ENCODE data around the gene PCNX1.

Gene PCNX1

DNA sequence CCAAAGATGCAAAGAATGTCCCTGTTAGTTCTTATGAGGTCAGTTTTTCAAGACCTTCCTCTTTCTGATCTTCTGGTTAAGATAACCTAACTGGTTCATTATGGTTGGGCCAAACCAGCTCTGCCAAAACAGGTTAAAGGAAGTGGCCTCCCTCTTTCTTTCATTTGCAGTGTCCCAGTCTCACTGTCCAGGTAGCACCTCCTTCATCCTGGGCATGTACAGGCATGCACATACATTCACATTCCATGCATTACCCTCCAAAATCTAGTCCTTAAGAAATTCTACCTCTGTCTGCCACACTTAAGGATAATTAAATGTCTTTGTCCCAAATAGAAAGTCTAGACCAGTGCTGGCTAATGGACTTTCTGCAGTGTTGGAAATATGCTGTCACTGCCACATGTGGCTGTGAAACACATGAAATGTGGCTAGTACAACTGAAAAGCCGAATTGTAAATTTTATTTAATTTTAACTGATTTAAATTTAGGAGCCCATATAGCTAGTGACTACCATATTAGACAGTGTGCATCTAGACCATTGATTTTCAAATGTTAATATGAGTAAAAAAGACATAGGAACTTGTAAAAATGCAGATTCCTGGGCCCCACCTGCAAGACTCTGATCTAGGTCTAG lies 169.3 kb downstream of the PCNX1 start:
- TF ChIP-seq CTCF (IDR thresholded peaks at IDR 0.05; ENCODE audit: insufficient read depth, low read length, poor library complexity, severe bottlenecking), result no peak
- DNase-seq (ENCODE audit: extremely low read depth, insufficient read length), result no peak
- Histone ChIP-seq H3K27me3 (replicated peaks; ENCODE audit: control insufficient read depth, insufficient read depth, low read length) (no peaks in the 10 kb centered on the region), H3K4me3 (replicated peaks; ENCODE audit: low read depth, low read length) (no peak overlapping the region), H3K36me3 (ENCODE audit: control insufficient read depth, insufficient read depth, low read length) (peaks cover 19% of the 10 kb centered on the region)

- peaks cover 17% of the 10 kb centered on the region for H3K36me3 ChIP-seq (ENCODE audit: control insufficient read depth, insufficient read depth, low read length)
- DNase-seq (ENCODE audit: extremely low read depth, insufficient read length), result no peak
- no peak overlapping the region for H3K4me3 ChIP-seq (replicated peaks; ENCODE audit: low read depth, low read length)
- no peaks in the 10 kb centered on the region for H3K27me3 ChIP-seq (replicated peaks; ENCODE audit: control insufficient read depth, insufficient read depth, low read length)
- TF ChIP-seq CTCF (IDR thresholded peaks at IDR 0.05; ENCODE audit: insufficient read depth, low read length, poor library complexity, severe bottlenecking), result no peak
Measured at GRCh38 chr14:71078500-71078899, 171.2 kb downstream of the PCNX1 start.

DNA sequence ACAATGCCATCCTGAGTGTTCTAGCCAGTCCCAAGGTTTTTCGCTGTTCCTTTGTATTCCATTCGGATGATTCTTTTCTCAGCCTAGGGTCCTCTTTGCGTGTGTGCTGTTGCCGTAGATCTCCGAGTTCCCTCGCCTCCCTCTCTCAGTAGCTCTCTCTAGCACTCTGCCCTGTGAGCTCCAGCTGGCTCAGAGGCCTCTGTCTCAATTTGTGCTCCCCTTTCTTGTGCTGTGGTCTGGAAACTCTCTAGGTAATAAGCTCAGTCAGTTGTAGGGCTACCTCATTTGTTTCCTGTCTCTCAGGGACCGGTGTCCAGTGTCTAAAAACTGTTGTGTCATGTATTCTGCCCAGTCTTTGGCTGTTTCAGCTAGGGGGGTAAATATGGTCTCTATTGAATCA lies 179.3 kb downstream of the PCNX1 start:
- Histone ChIP-seq H3K4me3 (replicated peaks; ENCODE audit: low read depth, low read length) (no peak overlapping the region), H3K27me3 (replicated peaks; ENCODE audit: control insufficient read depth, insufficient read depth, low read length) (no peaks in the 10 kb centered on the region), H3K36me3 (ENCODE audit: control insufficient read depth, insufficient read depth, low read length) (peaks cover 6% of the 10 kb centered on the region)
- DNase-seq (ENCODE audit: extremely low read depth, insufficient read length), result no peak
- TF ChIP-seq CTCF (IDR thresholded peaks at IDR 0.05; ENCODE audit: insufficient read depth, low read length, poor library complexity, severe bottlenecking), result no peak

- peaks cover 5% of the 10 kb centered on the region for H3K36me3 ChIP-seq (ENCODE audit: control insufficient read depth, insufficient read depth, low read length)
- no peak for DNase-seq (ENCODE audit: extremely low read depth, insufficient read length)
- H3K27me3 ChIP-seq (replicated peaks; ENCODE audit: control insufficient read depth, insufficient read depth, low read length), result no peaks in the 10 kb centered on the region
- TF ChIP-seq CTCF (IDR thresholded peaks at IDR 0.05; ENCODE audit: insufficient read depth, low read length, poor library complexity, severe bottlenecking), result no peak
- H3K4me3 ChIP-seq (replicated peaks; ENCODE audit: low read depth, low read length), result no peak overlapping the region
Measured at GRCh38 chr14:71089971-71090370, 182.7 kb downstream of the PCNX1 start.

- H3K27me3 ChIP-seq (replicated peaks; ENCODE audit: control insufficient read depth, insufficient read depth, low read length), result no peaks in the 10 kb centered on the region
- no peaks in the 10 kb centered on the region; the same call in none of the 2 replicates for H3K36me3 ChIP-seq (ENCODE audit: control insufficient read depth, insufficient read depth, low read length)
- no peak for TF ChIP-seq CTCF (IDR thresholded peaks at IDR 0.05; ENCODE audit: insufficient read depth, low read length, poor library complexity, severe bottlenecking)
- no peak overlapping the region for H3K4me3 ChIP-seq (replicated peaks; ENCODE audit: low read depth, low read length)
- DNase-seq (ENCODE audit: extremely low read depth, insufficient read length), result no peak
Measured at GRCh38 chr14:71094722-71095121, 187.5 kb downstream of the PCNX1 start.

- H3K36me3 ChIP-seq (ENCODE audit: control insufficient read depth, insufficient read depth, low read length), result no peaks in the 10 kb centered on the region; the same call in none of the 2 replicates
- no peak for DNase-seq (ENCODE audit: extremely low read depth, insufficient read length)
- H3K4me3 ChIP-seq (replicated peaks; ENCODE audit: low read depth, low read length), result no peak overlapping the region
- TF ChIP-seq CTCF (IDR thresholded peaks at IDR 0.05; ENCODE audit: insufficient read depth, low read length, poor library complexity, severe bottlenecking), result no peak
- H3K27me3 ChIP-seq (replicated peaks; ENCODE audit: control insufficient read depth, insufficient read depth, low read length), result no peaks in the 10 kb centered on the region
Measured at GRCh38 chr14:71096947-71097346, 189.7 kb downstream of the PCNX1 start.
